ENCODE data around the gene PCSK5. TPM values are rescaled to one million over a fixed set of nuclear protein-coding genes. Genes with fewer than 3 reads are reported as not detected.

PCSK5 gene
- total and polyA plus RNA-seq, 3 experiments from 2014 or later: 1.6 to 1.9 (median 1.8) TPM

DNA sequence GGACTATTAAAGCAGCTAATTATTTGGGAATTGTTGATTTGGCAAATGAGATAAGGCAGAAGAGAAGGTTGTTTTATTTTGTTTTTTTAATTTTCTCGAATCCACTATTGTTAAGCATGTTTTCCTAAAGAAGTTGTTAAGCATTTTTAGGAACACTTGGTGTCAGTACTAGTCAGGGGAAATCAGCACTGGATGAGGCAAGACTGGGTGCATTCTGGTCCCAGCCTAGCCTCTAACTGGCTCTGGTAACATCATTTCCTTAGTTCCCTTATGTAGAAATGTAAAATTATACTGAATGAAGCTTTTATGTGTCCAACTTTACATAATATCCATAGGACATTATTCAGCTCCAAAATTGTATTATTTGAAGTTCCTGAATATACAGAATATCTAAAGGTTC, 196.1 kb downstream of the PCSK5 start:
- CTCF ChIA-PET: no interaction called here
- Histone ChIP-seq H3K36me3 (ENCODE audit: insufficient read depth, low read length) (no peaks in the 10 kb centered on the region), H3K9me3 (ENCODE audit: low read length) (no peaks in the 10 kb centered on the region), H3K4me3 (ENCODE audit: low read length) (no peak overlapping the region), H3K27me3 (ENCODE audit: insufficient read depth, low read length, poor library complexity, severe bottlenecking) (no peaks in the 10 kb centered on the region), H3K27ac (ENCODE audit: low read depth, low read length) (no peak overlapping the region), H3K4me1 (ENCODE audit: insufficient read depth, low read length) (no peaks in the 10 kb centered on the region)
- DNase-seq: no peak
- Mint-ChIP-seq H3K9me3 (peaks cover 0 to 3% (median 0%) of the 10 kb centered on the region in 5 donors), H3K27me3 (no peaks in the 10 kb centered on the region), H3K4me1 (no peaks in the 10 kb centered on the region), H3K36me3 (no peaks in the 10 kb centered on the region), H3K27ac (no peak overlapping the region), H3K4me3 (no peak overlapping the region)
- POLR2A ChIA-PET: no interaction called here

DNA sequence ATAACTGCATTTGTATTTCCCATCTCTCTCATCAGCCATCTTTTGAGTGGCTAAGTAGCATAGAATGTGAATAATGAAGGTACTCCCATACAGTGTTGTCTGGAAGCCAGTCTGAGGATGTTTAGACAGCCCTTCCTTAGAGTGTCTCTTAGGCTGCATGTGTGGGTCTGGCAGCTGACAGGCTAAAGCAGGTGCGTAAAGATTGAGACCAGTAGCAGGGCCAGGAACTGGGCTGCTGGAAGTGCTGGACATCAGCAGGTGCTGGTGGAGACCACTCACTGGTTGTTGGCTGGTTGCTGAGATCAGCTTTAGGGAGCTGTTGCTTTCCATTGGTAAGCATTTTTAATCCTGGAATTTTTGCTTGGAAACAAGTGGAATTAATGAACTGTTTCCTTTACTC, 197.5 kb downstream of the PCSK5 start:
- DNase-seq: no peak
- Histone ChIP-seq H3K27me3 (ENCODE audit: insufficient read depth, low read length, poor library complexity, severe bottlenecking) (no peaks in the 10 kb centered on the region), H3K9me3 (ENCODE audit: low read length) (no peaks in the 10 kb centered on the region), H3K27ac (ENCODE audit: low read depth, low read length) (no peak overlapping the region), H3K36me3 (ENCODE audit: insufficient read depth, low read length) (no peaks in the 10 kb centered on the region), H3K4me1 (ENCODE audit: insufficient read depth, low read length) (no peaks in the 10 kb centered on the region), H3K4me3 (ENCODE audit: low read length) (no peak overlapping the region)
- peaks cover 0 to 3% (median 0%) of the 10 kb centered on the region in 5 donors for H3K9me3 Mint-ChIP-seq
- CTCF ChIA-PET: no interaction called here
- POLR2A ChIA-PET: interaction anchor here (1.4 kb wide), 1 partner anchor 198 kb away, joined by 5 read pairs; the partner anchor contains the start of gene PCSK5
- no peaks in the 10 kb centered on the region for H3K4me1 Mint-ChIP-seq
- H3K27ac Mint-ChIP-seq: peak overlapping the region in 1 of 8 donors; percentile 21
- H3K36me3 Mint-ChIP-seq: no peaks in the 10 kb centered on the region
- no peaks in the 10 kb centered on the region for H3K27me3 Mint-ChIP-seq
- H3K4me3 Mint-ChIP-seq: no peak overlapping the region

DNA sequence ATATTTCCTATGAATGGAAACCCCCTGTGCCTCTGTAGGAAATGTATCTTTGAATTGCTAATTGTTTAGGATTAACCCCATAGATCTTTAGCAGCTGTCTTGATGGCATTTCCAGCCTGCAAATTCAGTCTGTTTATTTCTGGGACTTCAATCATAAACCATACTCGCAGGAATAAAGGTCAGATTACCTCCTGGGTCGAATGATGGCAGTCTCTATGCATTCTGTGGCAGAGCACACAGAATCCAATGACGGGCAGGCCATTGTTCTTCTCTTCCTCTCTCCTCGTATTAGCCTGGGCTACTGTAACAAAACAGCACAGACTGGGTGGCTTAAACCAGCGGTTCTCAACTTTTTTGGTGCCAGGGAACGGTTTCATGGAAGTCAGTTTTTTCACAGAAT, 199.9 kb downstream of the PCSK5 start:
- no peak overlapping the region for H3K4me3 ChIP-seq (ENCODE audit: low read length)
- no peak overlapping the region for H3K27ac ChIP-seq (ENCODE audit: low read depth, low read length)
- DNase-seq: no peak
- ChIA-PET CTCF (no interaction called here), POLR2A (no interaction called here)
- Mint-ChIP-seq H3K4me1 (no peaks in the 10 kb centered on the region), H3K4me3 (no peak overlapping the region), H3K36me3 (no peaks in the 10 kb centered on the region), H3K27ac (peak overlapping the region in 1 of 8 donors; percentile 24), H3K27me3 (no peaks in the 10 kb centered on the region), H3K9me3 (peaks cover 0 to 3% (median 0%) of the 10 kb centered on the region in 5 donors)
- H3K9me3 ChIP-seq (ENCODE audit: low read length): no peaks in the 10 kb centered on the region
- no peaks in the 10 kb centered on the region for H3K36me3 ChIP-seq (ENCODE audit: insufficient read depth, low read length)
- no peaks in the 10 kb centered on the region for H3K27me3 ChIP-seq (ENCODE audit: insufficient read depth, low read length, poor library complexity, severe bottlenecking)
- H3K4me1 ChIP-seq (ENCODE audit: insufficient read depth, low read length): no peaks in the 10 kb centered on the region

- Mint-ChIP-seq H3K27me3 (no peaks in the 10 kb centered on the region), H3K4me1 (no peaks in the 10 kb centered on the region), H3K4me3 (no peak overlapping the region), H3K9me3 (peaks cover 0 to 3% (median 0%) of the 10 kb centered on the region in 5 donors), H3K36me3 (peaks cover 0 to 1% (median 0%) of the 10 kb centered on the region in 3 donors), H3K27ac (no peak overlapping the region)
- Histone ChIP-seq H3K4me3 (ENCODE audit: low read length) (no peak overlapping the region), H3K27me3 (ENCODE audit: insufficient read depth, low read length, poor library complexity, severe bottlenecking) (no peaks in the 10 kb centered on the region), H3K27ac (ENCODE audit: low read depth, low read length) (no peak overlapping the region), H3K4me1 (ENCODE audit: insufficient read depth, low read length) (no peaks in the 10 kb centered on the region), H3K36me3 (ENCODE audit: insufficient read depth, low read length) (no peaks in the 10 kb centered on the region), H3K9me3 (ENCODE audit: low read length) (no peaks in the 10 kb centered on the region)
- ChIA-PET CTCF (no interaction called here), POLR2A (no interaction called here)
- DNase-seq: no peak
Observed at GRCh38 chr9:76090909-76091308, 200.4 kb downstream of the PCSK5 start.

- no peaks in the 10 kb centered on the region for H3K9me3 ChIP-seq (ENCODE audit: low read length)
- H3K27ac ChIP-seq (ENCODE audit: low read depth, low read length): no peak overlapping the region
- Mint-ChIP-seq H3K27me3 (no peaks in the 10 kb centered on the region), H3K36me3 (peaks cover 0 to 4% (median 0%) of the 10 kb centered on the region in 3 donors), H3K4me1 (no peaks in the 10 kb centered on the region), H3K9me3 (peaks cover 0 to 2% (median 0%) of the 10 kb centered on the region in 5 donors), H3K4me3 (no peak overlapping the region), H3K27ac (no peak overlapping the region)
- H3K4me1 ChIP-seq (ENCODE audit: insufficient read depth, low read length): no peaks in the 10 kb centered on the region
- no peak overlapping the region for H3K4me3 ChIP-seq (ENCODE audit: low read length)
- POLR2A ChIA-PET: no interaction called here
- CTCF ChIA-PET: no interaction called here
- no peaks in the 10 kb centered on the region for H3K27me3 ChIP-seq (ENCODE audit: insufficient read depth, low read length, poor library complexity, severe bottlenecking)
- DNase-seq: no peak
- H3K36me3 ChIP-seq (ENCODE audit: insufficient read depth, low read length): no peaks in the 10 kb centered on the region
Observed at GRCh38 chr9:76092572-76092971, 202.1 kb downstream of the PCSK5 start.

DNA sequence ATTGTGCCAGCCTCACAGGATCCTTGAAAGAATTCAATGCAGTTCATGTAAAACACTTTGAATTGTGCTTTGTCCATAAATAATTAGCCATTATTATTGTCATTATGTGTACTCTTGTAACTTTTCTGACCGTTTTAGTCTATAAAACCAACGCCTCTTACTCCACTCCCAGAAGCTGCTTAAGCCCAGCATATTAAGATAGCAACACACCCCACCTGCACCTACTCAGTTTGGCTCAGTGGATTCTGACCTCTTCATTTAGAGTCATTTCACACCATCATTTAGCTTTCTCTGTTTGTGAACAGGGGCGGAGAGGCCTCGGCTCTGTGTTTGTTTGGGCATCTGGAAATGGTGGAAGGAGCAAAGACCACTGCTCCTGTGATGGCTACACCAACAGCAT, 205.1 kb downstream of the PCSK5 start:
- no peak overlapping the region for H3K4me3 ChIP-seq (ENCODE audit: low read length)
- H3K36me3 ChIP-seq (ENCODE audit: insufficient read depth, low read length): no peaks in the 10 kb centered on the region
- no peaks in the 10 kb centered on the region for H3K4me1 ChIP-seq (ENCODE audit: insufficient read depth, low read length)
- Mint-ChIP-seq H3K4me1 (no peaks in the 10 kb centered on the region), H3K4me3 (no peak overlapping the region), H3K27ac (no peak overlapping the region), H3K27me3 (peaks cover 0 to 1% of the 10 kb centered on the region in 2 donors), H3K9me3 (no peaks in the 10 kb centered on the region), H3K36me3 (peaks cover under 1 to 10% (median 4%) of the 10 kb centered on the region in 3 donors)
- ChIA-PET POLR2A (no interaction called here), CTCF (no interaction called here)
- H3K27me3 ChIP-seq (ENCODE audit: insufficient read depth, low read length, poor library complexity, severe bottlenecking): no peaks in the 10 kb centered on the region
- H3K9me3 ChIP-seq (ENCODE audit: low read length): no peaks in the 10 kb centered on the region
- H3K27ac ChIP-seq (ENCODE audit: low read depth, low read length): no peak overlapping the region
- DNase-seq: no peak

DNA sequence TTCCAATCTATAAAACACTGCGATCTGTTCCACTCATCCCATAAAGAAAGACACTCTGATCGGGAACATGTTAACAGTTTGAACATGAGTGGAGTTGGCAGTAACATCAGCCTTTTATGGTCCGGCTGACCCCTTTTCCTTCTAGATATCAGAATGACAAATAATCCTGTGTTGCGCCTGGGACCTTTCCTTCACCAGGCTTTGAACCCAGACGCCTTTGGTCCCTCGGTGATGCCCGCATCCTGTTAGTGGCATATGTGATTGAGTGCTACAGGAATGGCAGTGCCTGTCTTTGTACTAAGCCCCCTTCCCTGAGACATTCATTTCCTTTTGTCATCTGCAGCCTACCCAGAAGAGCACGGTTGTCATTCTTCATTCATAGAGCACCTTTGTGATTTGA, 209.0 kb downstream of the PCSK5 start:
- CTCF ChIA-PET: no interaction called here
- no peak overlapping the region for H3K4me3 Mint-ChIP-seq
- DNase-seq: no peak
- no peaks in the 10 kb centered on the region for H3K36me3 ChIP-seq (ENCODE audit: insufficient read depth, low read length)
- POLR2A ChIA-PET: no interaction called here
- no peak overlapping the region for H3K4me3 ChIP-seq (ENCODE audit: low read length)
- H3K27me3 ChIP-seq (ENCODE audit: insufficient read depth, low read length, poor library complexity, severe bottlenecking): no peaks in the 10 kb centered on the region
- no peak overlapping the region for H3K27ac Mint-ChIP-seq
- no peaks in the 10 kb centered on the region for H3K9me3 ChIP-seq (ENCODE audit: low read length)
- no peak overlapping the region for H3K27ac ChIP-seq (ENCODE audit: low read depth, low read length)
- no peaks in the 10 kb centered on the region for H3K4me1 ChIP-seq (ENCODE audit: insufficient read depth, low read length)
- H3K4me1 Mint-ChIP-seq: no peaks in the 10 kb centered on the region
- peaks cover 6 to 17% (median 12%) of the 10 kb centered on the region in 3 donors for H3K36me3 Mint-ChIP-seq
- peaks cover 0 to 1% of the 10 kb centered on the region in 2 donors for H3K27me3 Mint-ChIP-seq
- peaks cover 0 to 2% (median 0%) of the 10 kb centered on the region in 5 donors for H3K9me3 Mint-ChIP-seq

GRCh38 chr9:76101075-76101474, 210.6 kb downstream of the PCSK5 start:
- Histone ChIP-seq H3K4me3 (ENCODE audit: low read length) (no peak overlapping the region), H3K27ac (ENCODE audit: low read depth, low read length) (no peak overlapping the region), H3K9me3 (ENCODE audit: low read length) (no peaks in the 10 kb centered on the region), H3K27me3 (ENCODE audit: insufficient read depth, low read length, poor library complexity, severe bottlenecking) (no peaks in the 10 kb centered on the region), H3K4me1 (ENCODE audit: insufficient read depth, low read length) (no peaks in the 10 kb centered on the region), H3K36me3 (ENCODE audit: insufficient read depth, low read length) (no peaks in the 10 kb centered on the region)
- DNase-seq: no peak
- Mint-ChIP-seq H3K27me3 (peaks cover 0 to 1% of the 10 kb centered on the region in 2 donors), H3K36me3 (peaks cover 6 to 15% (median 12%) of the 10 kb centered on the region in 3 donors), H3K4me1 (no peaks in the 10 kb centered on the region), H3K9me3 (peaks cover 0 to 2% (median 0%) of the 10 kb centered on the region in 5 donors), H3K4me3 (no peak overlapping the region), H3K27ac (peak overlapping the region in 1 of 8 donors; percentile 72)
- POLR2A ChIA-PET: no interaction called here
- CTCF ChIA-PET: no interaction called here

DNA sequence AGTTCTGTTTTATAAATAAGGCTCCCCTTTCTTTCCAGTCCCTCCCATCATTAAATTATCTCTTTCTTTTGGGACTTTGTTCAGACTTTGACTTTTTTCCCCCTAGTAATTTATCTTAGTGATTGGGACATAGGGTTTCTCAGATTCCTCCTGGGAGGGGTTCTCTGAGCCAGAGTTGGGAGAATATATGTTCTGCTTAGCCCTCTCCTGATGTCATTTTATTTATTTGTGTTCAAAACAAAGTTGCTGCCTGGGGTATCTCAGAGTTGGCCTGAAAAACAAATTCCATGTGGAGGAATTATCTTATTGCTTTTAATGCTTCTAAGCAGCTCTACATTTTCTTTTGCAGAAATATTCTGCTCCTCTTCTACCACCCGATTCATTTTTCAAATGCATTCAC, 211.0 kb downstream of the PCSK5 start:
- no peaks in the 10 kb centered on the region for H3K27me3 ChIP-seq (ENCODE audit: insufficient read depth, low read length, poor library complexity, severe bottlenecking)
- H3K27ac Mint-ChIP-seq: no peak overlapping the region
- DNase-seq: no peak
- H3K36me3 Mint-ChIP-seq: peaks cover 6 to 15% (median 12%) of the 10 kb centered on the region in 3 donors
- POLR2A ChIA-PET: no interaction called here
- no peak overlapping the region for H3K4me3 Mint-ChIP-seq
- no peaks in the 10 kb centered on the region for H3K4me1 Mint-ChIP-seq
- H3K4me1 ChIP-seq (ENCODE audit: insufficient read depth, low read length): no peaks in the 10 kb centered on the region
- peaks cover 0 to 2% (median 0%) of the 10 kb centered on the region in 5 donors for H3K9me3 Mint-ChIP-seq
- H3K4me3 ChIP-seq (ENCODE audit: low read length): no peak overlapping the region
- no peaks in the 10 kb centered on the region for H3K9me3 ChIP-seq (ENCODE audit: low read length)
- no peak overlapping the region for H3K27ac ChIP-seq (ENCODE audit: low read depth, low read length)
- peaks cover 0 to 1% of the 10 kb centered on the region in 2 donors for H3K27me3 Mint-ChIP-seq
- CTCF ChIA-PET: interaction anchor here (1.9 kb wide), 1 partner anchor 10 kb away, joined by 5 read pairs; no protein-coding TSS in a partner anchor
- H3K36me3 ChIP-seq (ENCODE audit: insufficient read depth, low read length): no peaks in the 10 kb centered on the region
